Mucosa of descending colon (tissue), 3 donors: ENCODE results near the gene HOMER2. TPM values are rescaled to one million over a fixed set of nuclear protein-coding genes. Genes with fewer than 3 reads are reported as not detected.

Source experiments
- ATAC-seq: fragments of 200-7000 bp; cut with Tn5 transposase; one replicate; pipeline ENCODE4 v1.9.1; 2020; ENCODE audit warnings: mild to moderate bottlenecking, moderate library complexity
- DNase-seq, 3 donors: peaks; one replicate each; pipeline ENCODE4 v3.0.0-alpha.2; 2020
- H3K36me3 ChIP-seq: fragments of 200-600 bp; one replicate; pipeline ENCODE4 v1.8.0; 2021; ENCODE audit warnings: low read depth, mild to moderate bottlenecking
- H3K4me1 ChIP-seq: fragments of 200-600 bp; one replicate; pipeline ENCODE4 v1.8.0; 2021; ENCODE audit warnings: low read depth, mild to moderate bottlenecking
- H3K4me3 ChIP-seq: fragments of 200-600 bp; one replicate; pipeline ENCODE4 v1.8.0; 2021; ENCODE audit warnings: mild to moderate bottlenecking
- H3K9me3 ChIP-seq: fragments of 200-600 bp; one replicate; pipeline ENCODE4 v1.8.0; 2021; ENCODE audit warnings: mild to moderate bottlenecking
- CTCF ChIP-seq: fragments of 200-600 bp; IDR thresholded peaks from one replicate; pipeline ENCODE4 v1.8.0; 2022; ENCODE audit warnings: antibody characterized with exemption, mild to moderate bottlenecking
- intact Hi-C, 2 donors: fragments of 100-400 bp; cut with DNase I in 1 of 2; cut with micrococcal nuclease in 1 of 2; formaldehyde crosslinking; loops; one replicate each; pipeline versions ENCODE4 v1.11.0 to v1.11.1; 2022; cut with DNase I, micrococcal nuclease
- total RNA-seq, 3 donors: library from RNA; stranded (reverse); fragmentation: NEBNext Ultra II Directional in 2 of 3; extraction: Animal tissue kit (Norgen Biotek cat#: 25700) in 2 of 3; gene quantifications; one replicate each; pipeline versions ENCODE4 v1.2.1 to v1.2.4, GENCODE V29; 2021 to 2023
- donor health status: DM: no; HTN: no; CAD: no; lungs with moderate emphysema.
- donor health status: DM: no; HTN: no; CAD: no.
- donor health status: DM: no; HTN: yes; CAD: no.

The HOMER2 gene
- total RNA-seq, 3 donors from 2014 or later, result 1.9 to 16.3 (median 2.1) TPM

DNA sequence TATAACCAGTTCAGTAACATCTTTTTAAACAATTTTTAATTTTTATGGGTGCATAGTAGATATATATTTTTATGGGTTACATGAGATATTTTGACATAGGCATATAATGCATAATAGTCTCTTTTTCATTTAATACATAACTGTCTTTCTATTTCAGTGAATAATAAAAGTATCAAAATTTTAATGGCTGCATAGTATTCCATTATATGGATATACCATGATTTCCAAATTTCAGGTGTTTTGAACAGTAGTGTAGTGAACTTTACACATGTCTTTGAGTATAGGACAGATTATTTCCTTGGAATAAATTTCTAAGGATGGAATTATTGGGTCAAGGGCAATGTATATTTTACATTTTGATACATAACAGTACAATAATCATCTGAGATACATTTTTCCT lies 132.4 kb downstream of the HOMER2 start:
- TF ChIP-seq CTCF, result no peak
- DNase-seq (no peak), ATAC-seq (no peak)
- no peaks in the 10 kb centered on the region for H3K36me3 ChIP-seq
- H3K4me3 ChIP-seq, result no peak overlapping the region
- H3K4me1 ChIP-seq, result no peaks in the 10 kb centered on the region
- intact Hi-C loops, result no loop called here
- H3K9me3 ChIP-seq, result no peaks in the 10 kb centered on the region

DNA sequence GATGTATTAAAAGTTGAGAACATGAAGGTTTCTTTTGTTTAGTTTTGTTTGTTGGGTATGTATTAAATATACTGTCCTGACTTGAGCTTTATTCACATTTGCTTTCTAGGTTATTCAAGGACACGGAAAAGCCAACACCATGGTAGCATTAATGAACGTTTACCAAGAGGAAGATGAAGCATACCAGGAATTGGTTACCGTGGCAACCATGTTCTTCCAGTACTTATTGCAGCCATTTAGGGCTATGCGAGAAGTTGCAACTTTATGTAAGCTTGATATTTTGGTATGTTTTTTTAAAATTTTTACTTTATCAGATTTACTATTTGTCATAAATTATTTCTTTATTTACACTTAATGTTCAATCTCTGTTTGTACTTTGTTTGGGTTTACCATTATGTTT lies 139.5 kb downstream of the HOMER2 start:
- ATAC-seq (no peak), DNase-seq (no peak)
- intact Hi-C loops, result no loop called here
- Histone ChIP-seq H3K4me1 (peaks cover 3% of the 10 kb centered on the region), H3K36me3 (peaks cover 4% of the 10 kb centered on the region), H3K9me3 (no peaks in the 10 kb centered on the region), H3K4me3 (no peak overlapping the region)
- no peak for TF ChIP-seq CTCF

GRCh38 chr15:82810890-82811426 lies 141.6 kb downstream of the HOMER2 start:
- Histone ChIP-seq H3K4me1 (peaks cover 3% of the 10 kb centered on the region), H3K4me3 (peak overlapping the region; percentile 88), H3K9me3 (no peaks in the 10 kb centered on the region), H3K36me3 (peaks cover 4% of the 10 kb centered on the region)
- no peak for TF ChIP-seq CTCF
- DNase-seq, result peak in 1 of 3 donors; percentile 23
- intact Hi-C loops, result no loop called here
- ATAC-seq, result no peak

- peaks cover 4% of the 10 kb centered on the region for H3K36me3 ChIP-seq
- H3K9me3 ChIP-seq, result no peaks in the 10 kb centered on the region
- H3K4me3 ChIP-seq, result peak overlapping the region; percentile 88
- DNase-seq, result peak; percentile 30 to 68 (median 65)
- intact Hi-C loops, result no loop called here
- peaks cover 3% of the 10 kb centered on the region for H3K4me1 ChIP-seq
- ATAC-seq, result peak; percentile 59
- TF ChIP-seq CTCF, result no peak
These were observed 142.2 kb downstream of the HOMER2 start for GRCh38 chr15:82810061-82810889.

- no peaks in the 10 kb centered on the region for H3K9me3 ChIP-seq
- DNase-seq (peak; percentile 98 to 99 (median 99)), ATAC-seq (peak; percentile 98)
- H3K4me1 ChIP-seq, result peaks cover 3% of the 10 kb centered on the region
- peak within 1 kb of the TSS; percentile 88 for H3K4me3 ChIP-seq
- intact Hi-C loops, result no loop called here
- H3K36me3 ChIP-seq, result peaks cover 4% of the 10 kb centered on the region
- peak; percentile 12 for TF ChIP-seq CTCF
These were observed 143.0 kb downstream of the HOMER2 start, which contains the start of gene WHAMM for GRCh38 chr15:82809308-82810060. Gene WHAMM (plus strand): TSS chr15:82809628. CDS start chr15:82809727, 99 bp downstream.
